ENCODE measurements around the gene FAM53A.
"Not testable (repeated sequence)": the region's sequence is repeated elsewhere in the genome, so short reads cannot be mapped to it uniquely, and the experiment has no call there.

The FAM53A gene

DNA sequence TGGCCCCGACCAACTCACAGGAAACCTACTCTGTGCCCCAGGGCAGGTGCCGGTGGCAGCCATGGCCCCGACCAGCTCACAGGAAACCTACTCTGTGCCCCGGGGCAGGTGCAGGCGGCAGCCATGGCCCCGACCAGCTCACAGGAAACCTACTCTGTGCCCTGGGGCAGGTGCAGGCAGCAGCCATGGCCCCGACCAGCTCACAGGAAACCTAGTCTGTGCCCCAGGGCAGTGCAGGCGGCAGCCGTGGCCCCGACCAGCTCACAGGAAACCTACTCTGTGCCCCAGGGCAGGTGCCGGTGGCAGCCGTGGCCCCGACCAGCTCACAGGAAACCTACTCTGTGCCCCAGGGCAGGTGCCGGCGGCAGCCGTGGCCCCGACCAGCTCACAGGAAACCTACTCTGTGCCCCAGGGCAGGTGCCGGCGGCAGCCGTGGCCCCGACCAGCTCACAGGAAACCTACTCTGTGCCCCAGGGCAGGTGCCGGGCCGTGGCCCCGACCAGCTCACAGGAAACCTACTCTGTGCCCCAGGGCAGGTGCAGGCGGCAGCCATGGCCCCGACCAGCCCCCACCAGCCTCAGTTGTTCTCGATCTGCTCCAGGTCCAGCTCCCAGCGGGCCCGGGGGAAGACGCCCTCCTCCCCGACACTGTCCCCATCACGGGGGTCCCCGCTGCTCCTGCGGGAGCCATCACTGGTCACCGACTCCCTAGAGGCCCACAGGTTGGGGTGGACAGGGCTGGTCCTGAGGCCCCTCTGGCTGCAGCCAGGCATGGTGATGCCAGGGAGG is 43.2 kb downstream of the FAM53A start:
- DNase-seq (ENCODE audit: low spot score) = not testable (repeated sequence)

DNA sequence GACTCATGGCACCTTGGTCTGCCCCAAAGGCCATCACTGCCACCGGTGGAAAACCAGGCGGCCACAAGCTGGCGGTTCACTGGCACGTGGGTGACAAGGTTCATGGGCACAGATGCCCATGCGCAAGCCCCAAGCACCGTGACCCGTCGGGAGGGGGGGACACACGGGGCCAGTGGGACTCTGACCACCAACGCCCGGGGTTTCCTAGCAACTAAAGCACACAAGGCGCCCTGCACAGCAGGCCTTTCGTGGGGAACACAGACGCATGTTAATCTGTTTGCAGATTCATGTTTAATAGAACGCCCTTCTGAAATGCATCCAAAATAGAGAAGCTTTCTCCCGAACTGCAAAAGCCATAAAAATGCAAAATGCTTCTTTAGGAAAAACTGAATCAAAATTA is 43.9 kb downstream of the FAM53A start:
- no peak for DNase-seq (ENCODE audit: low spot score)

DNA sequence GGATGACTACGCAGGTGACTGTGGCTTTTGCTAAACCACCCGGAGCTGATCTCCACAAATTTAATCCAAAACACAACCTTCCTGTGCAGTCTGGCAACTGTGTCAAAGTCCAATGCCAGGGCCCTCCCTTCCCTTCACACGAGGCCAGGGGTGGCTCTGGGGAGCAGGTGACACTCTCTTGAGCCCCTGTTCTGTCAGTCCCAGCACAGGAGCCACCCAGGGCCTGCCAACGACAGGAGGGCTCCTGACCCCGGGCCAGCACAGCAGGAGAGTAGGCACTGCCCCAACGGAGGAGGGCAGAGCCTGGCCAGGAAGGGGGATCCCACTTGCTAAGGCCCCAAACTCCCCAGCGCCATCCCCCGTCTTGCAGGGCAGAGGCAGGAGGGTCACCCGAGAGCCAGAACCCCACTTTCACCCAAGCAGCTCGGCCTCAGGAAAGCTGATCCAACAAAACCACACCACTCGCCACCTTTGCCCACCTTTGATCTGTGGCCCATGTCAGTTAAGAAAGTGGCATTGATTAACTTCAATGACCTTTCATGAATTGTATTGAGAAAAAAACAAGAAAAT is 44.7 kb downstream of the FAM53A start:
- DNase-seq (ENCODE audit: low spot score) = no peak

DNA sequence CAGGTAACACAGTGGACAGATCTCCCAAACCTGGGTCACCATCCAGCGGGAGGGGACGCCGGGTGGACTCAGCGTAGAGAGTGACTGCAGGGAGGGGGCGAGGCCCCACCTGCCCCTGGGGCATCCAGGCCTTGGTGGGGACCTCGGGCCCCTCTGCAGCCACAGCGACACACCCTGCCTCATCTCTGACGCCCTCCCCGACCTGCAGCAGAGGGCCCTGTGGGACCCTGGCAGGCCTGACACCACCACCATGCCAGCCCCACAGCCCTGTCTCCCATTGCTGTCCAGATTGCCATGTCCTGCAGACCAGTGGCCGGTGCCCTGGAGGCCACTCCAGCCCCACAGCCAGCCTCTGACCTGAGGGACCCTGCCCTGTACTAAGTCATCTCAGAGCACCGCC is 45.2 kb downstream of the FAM53A start:
- DNase-seq (ENCODE audit: low spot score) = no peak

DNA sequence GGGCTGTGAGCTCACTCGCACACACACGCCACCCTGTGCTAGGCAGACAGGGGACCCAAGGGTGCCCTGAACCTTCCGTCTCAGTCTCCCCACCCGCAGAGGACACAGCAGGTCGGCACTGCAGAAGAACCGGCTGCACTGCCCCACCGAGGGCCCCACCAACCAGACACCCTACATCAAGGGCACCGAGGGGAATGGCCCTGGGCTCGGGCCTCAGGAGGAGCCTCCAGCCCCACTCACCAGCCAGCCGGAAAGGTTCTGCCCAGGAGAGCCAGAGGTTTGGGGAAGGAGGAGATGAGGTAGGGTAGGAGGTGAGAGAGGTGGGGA is 45.9 kb downstream of the FAM53A start:
- no peak for DNase-seq (ENCODE audit: low spot score)

DNA sequence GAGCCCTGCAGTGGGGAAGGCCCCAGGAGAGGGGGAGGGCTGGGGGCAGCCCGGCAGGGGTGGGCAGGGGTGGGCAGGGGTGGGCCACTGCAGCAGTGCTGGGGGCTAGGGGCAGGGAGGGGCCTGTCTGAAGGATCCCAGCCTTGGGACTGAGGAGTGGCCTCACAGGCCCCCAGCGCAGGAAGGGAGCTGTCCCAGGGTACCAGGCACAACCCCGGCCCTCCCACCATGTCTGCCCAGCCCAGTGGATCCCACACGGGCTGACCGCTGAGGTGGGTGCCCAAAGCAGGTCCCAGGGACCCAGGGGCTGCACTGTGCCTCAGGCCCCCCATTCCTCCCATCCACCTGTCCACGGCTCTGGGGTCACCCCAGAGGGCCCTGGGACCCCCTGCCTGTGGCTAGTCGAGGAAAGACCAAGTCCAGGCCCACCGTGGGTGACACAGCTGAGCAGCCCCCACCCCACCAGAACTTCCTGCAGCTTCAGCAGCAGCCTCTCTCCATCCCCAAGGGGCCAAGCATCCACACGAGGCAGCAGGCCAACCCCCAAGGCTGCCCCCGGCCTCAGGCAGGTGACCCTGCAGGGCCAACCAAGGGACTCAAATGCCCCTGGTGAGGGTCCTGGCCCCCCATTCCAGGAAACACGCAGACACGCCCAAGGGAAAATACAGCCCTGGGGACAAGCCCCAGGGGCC is 46.4 kb downstream of the FAM53A start:
- DNase-seq (ENCODE audit: low spot score) = no peak

DNA sequence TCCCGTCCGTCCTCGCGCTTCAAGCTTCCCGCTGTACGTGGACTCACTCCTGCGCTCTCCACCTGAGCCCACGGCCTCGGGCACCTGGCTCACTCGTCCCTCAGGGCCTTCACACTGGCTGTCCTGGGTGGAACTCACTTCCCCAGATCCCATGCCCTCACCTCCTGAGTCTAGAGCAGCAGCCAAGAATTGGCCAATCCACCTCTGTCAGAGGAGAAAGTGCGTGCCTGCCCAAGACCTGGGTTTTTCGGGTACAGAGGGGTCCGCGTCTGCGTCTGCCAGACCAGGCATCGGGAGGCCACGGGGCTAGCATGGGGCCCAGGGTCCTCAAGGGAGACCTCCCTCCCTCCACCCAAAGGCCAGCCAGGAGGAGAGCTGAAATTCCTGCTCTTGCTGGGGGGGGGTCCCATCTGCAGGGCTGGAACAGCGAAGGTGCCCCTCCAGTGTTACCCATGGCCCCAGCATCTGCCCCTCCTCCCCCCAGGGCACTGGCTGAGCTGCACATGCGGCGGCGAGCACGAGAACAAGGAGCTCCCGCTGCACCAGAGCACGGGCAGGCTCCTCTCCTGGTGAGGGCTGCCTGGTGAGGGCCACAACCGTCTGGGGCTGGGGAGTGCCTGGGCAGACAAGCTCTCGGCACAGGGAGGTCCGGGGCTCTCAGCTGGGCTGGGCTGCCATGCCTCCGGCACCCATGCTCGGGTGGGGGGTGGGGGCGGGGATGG is 47.5 kb downstream of the FAM53A start:
- DNase-seq (ENCODE audit: low spot score) = no peak

DNA sequence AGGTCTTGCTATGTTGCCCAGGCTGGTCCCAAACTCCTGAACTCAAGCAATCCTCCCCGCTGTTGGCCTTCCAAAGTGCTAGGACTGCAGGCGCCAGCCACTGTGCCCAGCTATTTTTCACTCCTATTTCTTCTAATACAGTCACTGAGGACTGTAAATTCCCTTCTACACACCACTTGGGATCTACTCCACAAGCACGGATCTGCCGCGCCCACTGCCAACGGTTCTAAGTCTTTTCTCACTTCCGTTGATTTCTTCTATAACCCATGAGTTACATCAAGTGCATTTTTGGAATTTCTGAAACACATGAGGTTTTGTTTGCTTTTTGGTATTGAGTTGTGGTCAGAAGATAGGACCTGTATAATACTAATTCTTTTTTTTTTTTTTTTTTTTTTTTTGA is 48.6 kb downstream of the FAM53A start:
- no peak for DNase-seq (ENCODE audit: low spot score)

DNA sequence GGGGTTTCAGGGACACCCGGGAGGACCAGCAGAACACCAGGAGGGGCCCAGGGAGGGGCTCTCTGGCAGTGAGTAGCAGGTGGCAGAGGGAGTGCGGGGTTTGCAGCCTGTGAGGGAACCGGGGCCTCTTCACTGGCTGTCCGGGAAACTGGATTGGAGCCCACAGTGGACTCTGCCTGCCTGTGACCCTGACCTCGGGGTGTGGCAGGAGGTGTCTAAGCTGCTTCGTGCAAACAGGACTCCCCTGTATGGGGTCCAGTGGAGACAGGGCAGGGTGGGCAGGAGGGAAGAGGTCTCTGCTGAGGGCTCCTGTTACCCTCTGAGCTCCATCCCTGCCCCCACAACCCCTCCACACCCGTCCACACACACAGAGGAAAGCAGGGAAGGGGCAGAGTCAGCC is 50.1 kb downstream of the FAM53A start:
- DNase-seq (ENCODE audit: low spot score) = no peak

DNA sequence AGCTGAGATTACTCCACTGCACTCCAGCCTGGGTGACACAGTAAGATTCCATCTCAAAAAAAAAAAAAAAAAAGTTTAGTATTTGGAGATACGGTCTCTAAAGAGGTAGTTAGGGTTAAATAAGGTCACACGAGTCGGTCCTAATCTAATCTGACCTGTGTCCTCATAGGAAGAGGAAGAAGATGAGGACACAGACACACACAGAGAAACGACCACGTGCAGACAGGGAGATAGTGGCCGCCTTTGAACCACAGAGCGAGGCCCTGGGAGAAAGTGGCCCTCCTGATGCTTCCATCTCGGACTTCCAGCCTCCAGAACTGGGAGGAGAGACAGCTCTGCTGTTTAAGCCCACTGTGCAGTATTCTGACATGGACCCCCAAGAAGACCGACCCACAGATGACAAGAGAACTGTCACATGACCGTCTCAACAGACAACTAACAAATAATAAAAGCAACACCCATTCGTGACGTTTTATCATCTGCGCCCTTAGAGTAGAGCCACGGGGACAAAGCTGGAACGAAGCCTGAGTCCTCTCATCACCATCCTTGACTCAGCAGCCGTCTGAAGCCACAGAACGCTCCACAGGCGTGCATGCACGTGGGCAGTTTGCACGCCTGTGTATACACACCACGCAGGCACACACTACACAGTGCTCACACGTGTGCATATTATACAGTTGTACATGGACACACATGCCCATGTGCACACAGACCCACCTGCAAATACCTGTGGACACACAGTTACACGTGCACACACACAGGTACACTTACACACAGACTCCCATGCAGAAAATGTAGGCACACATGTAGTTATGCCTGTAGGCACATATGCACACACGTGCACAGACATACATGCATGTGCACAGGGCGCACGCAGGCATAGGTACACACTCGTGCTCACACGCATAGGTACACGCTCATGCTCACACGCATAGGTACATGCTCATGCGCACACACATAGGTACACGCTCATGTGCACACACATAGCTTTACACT is 51.7 kb downstream of the FAM53A start:
- DNase-seq (ENCODE audit: low spot score) = no peak

DNA sequence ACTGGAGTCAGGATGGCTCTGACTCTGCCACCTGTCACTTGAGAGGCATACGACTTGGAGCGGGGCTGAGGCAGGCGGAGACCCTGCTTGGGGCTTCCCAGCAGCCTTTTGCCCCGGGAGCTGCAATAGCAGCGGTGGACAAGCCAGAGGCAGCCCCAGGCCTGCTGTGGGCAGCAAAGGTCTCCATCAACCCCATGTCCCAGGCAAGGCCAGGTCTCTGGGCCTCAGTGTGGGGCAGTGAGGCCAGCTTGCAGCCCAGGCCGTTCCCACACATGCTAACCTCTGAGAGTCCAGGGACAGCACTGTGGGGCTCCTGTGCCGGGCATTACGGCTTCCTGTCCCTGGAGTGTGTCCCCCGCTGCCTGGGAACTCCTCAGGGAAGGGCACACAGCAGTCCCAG is 53.0 kb downstream of the FAM53A start:
- DNase-seq (ENCODE audit: low spot score) = no peak

DNA sequence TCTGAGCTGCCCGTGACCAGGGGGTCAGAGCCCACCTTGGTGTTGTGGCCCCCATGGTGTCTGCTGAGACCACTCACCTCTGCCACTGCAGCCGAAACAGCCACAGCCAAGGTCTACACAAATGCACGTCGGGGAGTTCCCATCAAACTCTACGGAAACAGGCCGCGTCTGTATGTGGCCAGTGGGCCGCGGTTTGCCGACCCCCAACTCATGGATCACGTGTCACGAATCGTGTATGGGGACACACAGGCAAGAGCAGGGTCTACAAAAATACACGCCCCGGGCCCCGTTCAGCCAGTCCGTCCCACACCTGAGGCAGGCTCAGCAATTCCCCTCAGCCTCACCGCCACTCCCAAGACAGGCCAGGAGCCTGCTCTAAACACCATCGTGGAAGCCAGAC is 53.8 kb downstream of the FAM53A start:
- no peak for DNase-seq (ENCODE audit: low spot score)

DNA sequence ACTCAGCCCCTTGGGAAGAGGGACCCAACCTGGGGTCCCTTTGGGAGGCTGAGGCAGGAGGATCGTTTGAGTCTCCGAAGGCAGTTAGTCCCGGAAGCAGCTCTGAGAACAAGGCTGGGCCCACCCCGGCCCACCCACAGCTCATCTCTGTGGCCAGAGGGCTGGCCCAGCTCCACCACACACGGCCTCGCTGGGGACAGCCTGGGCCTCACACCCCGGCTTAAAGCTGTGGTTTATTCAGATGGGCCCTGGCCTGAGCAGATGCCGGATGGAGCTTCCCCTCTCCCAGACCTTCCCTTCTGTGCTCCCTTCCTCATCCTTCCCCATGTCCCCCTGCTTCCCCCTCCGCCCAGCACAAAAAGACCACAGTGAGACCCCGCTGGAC is 54.4 kb downstream of the FAM53A start:
- DNase-seq (ENCODE audit: low spot score) = no peak

DNA sequence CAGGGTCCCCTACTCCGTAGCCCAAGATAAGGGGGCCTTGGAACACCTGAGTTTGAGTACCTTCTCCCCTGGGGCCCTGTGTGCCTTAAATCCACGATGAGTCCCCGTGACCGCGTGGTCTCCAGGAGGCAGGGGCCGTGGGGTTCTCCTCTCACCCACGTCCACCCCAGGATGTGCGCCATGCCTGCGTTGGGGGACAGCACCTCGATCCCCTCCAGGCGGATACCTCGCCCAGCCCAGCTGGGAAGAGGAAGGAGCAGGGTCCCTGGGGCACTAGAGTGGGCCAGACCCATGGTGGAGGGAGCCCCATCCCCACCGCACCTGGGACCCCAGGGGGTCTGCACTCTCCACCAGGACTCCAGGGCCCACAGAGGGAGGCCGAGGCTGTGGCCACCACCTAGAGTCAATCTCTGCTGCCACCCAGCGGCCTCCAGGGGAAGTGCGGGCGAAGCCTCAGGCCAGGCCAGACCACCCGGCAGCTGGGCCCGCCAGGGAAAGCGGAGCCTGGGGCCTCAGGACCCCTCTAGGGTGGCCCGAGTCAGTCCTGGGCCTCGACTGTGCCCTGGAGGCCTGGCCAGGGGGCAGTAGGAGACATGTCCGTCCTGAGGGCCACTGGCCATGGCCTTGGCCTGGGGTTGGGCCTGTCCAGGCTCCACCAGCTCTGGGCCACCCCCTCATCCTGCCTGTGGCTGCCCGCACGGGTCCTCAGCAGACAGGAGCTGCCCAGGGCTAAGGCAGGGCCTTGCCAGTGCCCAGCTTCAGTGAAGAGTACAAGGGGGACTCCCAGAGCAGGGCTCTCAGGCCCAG is 55.0 kb downstream of the FAM53A start:
- DNase-seq (ENCODE audit: low spot score) = peak; percentile 32

DNA sequence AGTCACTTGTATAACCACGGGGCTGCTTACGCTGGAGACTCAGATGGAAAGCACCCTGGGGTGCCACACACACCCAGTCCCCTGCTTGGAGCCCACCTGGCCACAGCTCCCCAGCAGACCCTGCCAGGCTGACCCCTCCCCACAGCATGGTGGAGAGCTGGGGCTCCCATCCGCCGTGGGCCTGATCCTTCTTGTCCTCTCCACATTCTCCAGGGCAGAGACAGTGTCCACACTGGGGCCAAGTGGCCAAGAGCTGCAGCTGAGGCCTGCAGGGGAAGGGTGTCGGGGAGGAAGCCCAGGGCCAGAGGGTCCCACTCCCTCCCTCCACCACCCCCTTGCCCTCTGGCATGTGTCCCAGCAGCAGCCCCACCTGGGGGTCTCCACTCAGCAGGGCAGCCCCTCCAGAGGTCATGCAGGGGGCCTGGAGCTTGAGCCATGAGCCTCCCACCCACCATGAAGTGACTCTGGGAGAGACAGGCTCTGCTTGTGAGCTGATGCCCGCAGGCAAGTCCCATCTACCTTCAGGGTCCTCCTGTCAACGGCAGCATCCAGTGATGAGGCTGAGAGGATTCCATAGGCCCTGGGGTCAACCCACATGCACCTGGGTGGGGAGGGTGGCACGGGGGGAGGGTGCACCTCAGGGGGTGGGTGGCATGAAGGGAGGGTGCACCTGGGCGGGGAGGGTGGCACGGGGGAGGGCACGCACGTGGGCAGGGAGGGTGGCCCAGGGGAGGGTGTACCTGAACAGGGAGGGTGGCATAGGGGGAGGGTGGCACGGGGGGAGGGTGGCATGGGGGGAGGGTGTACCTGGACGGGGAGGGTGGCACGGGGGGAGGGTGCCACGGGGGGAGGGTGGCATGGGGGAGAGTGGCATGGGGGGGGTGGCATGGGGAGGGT is 56.4 kb downstream of the FAM53A start:
- no peak for DNase-seq (ENCODE audit: low spot score)

DNA sequence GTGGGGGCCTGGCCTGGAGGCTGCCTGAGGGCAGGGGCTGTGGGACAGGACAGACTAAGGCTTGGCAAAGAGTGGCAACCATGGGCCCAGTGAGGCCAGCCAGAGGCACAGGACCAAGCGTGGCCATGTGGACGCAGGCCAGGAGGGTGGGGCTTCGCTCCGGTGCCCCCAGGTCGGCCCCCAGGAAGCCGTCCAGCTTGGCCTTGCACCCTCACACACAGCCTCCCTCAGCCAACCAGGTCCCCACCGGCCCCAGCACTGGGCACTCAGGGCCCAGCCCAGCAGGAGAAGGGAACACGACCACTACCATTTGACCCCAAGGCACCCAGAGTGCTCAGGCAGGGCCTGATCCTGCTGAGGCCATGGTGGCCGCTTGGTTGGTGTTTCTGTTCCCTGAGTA is 57.2 kb downstream of the FAM53A start:
- DNase-seq (ENCODE audit: low spot score) = no peak

DNA sequence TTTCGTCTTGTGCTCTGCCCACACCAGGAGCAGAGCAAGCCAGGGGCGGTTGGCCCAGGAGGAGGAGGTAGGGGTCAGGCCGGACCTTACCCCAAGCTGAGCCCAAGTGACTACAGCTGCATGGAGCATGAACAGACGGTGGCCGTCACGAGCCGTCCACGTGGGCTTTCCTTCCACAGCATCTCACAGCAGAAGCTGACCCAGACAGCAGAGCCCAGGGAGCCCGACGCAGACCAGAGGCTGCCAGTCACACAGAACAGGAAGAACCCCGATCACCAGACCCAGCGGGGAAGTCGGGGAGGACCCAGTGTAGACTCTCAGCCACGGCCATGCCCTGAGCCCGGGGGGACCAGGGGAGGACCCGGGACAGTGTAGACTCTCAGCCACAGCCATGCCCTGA is 58.0 kb downstream of the FAM53A start:
- no peak for DNase-seq (ENCODE audit: low spot score)

DNA sequence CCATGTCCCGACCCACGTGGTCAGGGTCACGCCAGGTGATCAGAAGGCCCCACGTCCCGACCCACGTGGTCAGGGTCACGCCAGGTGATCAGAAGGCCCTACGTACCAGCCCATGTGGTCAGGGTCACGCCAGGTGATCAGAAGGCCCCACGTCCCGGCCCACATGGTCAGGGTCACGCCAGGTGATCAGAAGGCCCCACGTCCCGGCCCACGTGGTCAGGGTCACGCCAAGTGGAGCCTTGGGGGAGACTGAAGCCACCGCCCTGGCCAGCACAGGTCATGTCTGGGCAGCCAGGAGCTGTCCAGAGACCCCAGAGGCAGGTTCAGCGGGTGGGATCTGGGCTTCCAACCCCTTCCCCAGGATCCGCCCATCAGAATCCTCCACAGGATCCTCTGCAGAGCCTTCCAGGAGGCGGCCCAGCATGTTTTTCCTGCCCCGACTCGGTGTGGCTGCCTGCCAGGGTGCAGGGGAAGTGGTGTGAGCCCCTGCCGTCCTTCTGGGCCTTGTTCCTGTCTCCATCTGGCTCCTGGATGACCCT is 58.4 kb downstream of the FAM53A start:
- no peak for DNase-seq (ENCODE audit: low spot score)

DNA sequence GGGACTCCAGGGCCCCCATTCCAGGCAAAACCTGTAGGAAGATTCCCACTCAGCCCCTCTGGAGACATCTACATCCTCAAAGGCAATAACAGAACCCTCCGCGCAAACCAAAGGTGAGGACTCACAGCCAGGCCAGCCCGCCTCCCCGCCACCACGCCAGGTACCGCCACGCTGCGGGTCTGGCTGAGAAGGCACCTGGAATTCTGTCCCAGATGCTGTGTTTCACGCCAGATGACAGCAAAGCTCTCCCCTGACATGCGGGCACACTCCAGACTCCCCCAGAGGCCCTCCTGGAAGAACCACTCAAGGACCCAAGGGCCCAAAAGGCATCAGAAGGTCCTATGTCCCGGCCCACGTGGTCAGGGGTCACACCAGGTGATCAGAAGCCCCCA is 59.6 kb downstream of the FAM53A start:
- DNase-seq (ENCODE audit: low spot score) = no peak
